ENCODE measurements around the gene SH3GL2.

- no peak for TF ChIP-seq CTCF (IDR thresholded peaks at IDR 0.05)
- no peak for TF ChIP-seq EP300 (IDR thresholded peaks at IDR 0.05)
- TF ChIP-seq POLR2AphosphoS5 (IDR thresholded peaks at IDR 0.05): no peak
- TF ChIP-seq POLR2A (IDR thresholded peaks at IDR 0.05): no peak
These were observed 172.6 kb downstream of the SH3GL2 start for GRCh38 chr9:17751486-17751885.
